ENCODE measurements around the gene C8G. TPM values are rescaled to one million over a fixed set of nuclear protein-coding genes. Genes with fewer than 3 reads are reported as not detected.

C8G gene
- total and polyA plus RNA-seq, 9 of the 15 experiments (the other 6 are each of a cell fraction or from before 2014, with no cell fraction given), result 0.35 to 5.9 (median 2.7) TPM; not detected in 2

DNA sequence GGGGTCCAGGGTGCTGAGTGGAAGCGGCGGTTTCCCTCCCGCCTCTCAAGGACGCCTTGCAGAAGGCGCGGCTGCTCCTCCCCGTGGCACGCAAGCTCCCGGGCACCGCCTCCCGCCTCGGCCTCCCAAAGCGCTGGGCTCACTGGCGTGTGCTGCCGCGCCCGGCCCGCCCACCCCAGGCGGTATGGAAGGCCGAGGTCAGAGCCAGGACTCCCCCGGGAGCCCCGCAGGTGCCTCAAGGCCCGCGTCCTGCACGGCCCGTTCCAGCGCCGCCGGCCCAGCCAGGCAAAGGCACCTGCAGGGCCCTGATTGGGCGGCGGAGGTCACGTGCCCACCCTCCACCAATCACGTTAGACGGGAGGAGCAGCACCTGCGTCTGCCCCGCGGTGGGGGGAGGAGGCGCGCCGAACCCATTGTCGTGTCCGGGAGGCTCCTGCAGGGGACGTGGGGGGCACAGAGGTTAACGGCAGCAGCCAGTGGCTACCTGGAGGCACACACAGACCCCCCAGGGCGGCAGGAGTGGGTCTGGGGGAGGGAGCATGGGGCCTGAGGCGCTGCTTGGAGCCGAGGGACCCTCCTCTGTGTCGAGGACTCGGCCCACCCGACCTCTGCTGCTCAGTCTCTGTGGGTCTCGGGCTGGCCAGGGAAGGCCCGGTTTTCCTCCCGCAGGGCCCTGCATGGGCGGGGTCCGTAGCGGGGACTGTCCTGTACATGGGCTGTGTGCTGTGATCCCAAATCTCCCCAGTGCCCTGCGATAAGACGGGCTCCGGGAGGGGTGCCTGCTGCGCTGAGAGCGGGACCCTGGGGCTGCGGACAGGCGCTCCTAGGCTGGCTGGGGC, 5.0 kb downstream of the C8G start (continued):
- TF ChIP-seq ZSCAN32 (CRISPR knock-in tag; IDR thresholded peaks at IDR 0.05), result no peak
- TF ChIP-seq SMAD3 (CRISPR knock-in tag; conservative IDR thresholded peaks at IDR 0.05), result no peak
- TF ChIP-seq SRSF3 (IDR thresholded peaks at IDR 0.05; ENCODE audit: insufficient read depth, low read length), result no peak
- peak; percentile 62; the same call in 1 of the 2 replicates for TF ChIP-seq SMAD4 (CRISPR knock-in tag; conservative IDR thresholded peaks at IDR 0.05)
- TF ChIP-seq HDGF (IDR thresholded peaks at IDR 0.05), result no peak
- no peak for TF ChIP-seq SREBF2 (CRISPR knock-in tag; IDR thresholded peaks at IDR 0.05)
- TF ChIP-seq LARP7 (IDR thresholded peaks at IDR 0.05), result no peak
- TF ChIP-seq POLR2AphosphoS5 (IDR thresholded peaks at IDR 0.05; ENCODE audit: control insufficient read depth, insufficient read depth, low read depth, low read length), result no peak
- no peak for TF ChIP-seq HNRNPK (IDR thresholded peaks at IDR 0.05; ENCODE audit: low read depth, low read length, poor library complexity, severe bottlenecking)
- TF ChIP-seq MYC (IDR thresholded peaks at IDR 0.05; ENCODE audit: low read depth, low read length), result no peak; the same call in 1 of the 2 replicates
- TF ChIP-seq MYC (CRISPR knock-in tag; IDR thresholded peaks at IDR 0.05; ENCODE audit: borderline replicate concordance, low read depth), result no peak
- no peak for TF ChIP-seq ARID2 (IDR thresholded peaks at IDR 0.05)
- TF ChIP-seq, protein P1, sequence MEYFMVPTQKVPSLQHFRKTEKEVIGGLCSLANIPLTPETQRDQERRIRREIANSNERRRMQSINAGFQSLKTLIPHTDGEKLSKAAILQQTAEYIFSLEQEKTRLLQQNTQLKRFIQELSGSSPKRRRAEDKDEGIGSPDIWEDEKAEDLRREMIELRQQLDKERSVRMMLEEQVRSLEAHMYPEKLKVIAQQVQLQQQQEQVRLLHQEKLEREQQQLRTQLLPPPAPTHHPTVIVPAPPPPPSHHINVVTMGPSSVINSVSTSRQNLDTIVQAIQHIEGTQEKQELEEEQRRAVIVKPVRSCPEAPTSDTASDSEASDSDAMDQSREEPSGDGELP (CRISPR knock-in tag; IDR thresholded peaks at IDR 0.05; ENCODE audit: borderline replicate concordance), result peak; percentile 46; the same call in 1 of the 2 replicates
- TF ChIP-seq, protein P2, sequence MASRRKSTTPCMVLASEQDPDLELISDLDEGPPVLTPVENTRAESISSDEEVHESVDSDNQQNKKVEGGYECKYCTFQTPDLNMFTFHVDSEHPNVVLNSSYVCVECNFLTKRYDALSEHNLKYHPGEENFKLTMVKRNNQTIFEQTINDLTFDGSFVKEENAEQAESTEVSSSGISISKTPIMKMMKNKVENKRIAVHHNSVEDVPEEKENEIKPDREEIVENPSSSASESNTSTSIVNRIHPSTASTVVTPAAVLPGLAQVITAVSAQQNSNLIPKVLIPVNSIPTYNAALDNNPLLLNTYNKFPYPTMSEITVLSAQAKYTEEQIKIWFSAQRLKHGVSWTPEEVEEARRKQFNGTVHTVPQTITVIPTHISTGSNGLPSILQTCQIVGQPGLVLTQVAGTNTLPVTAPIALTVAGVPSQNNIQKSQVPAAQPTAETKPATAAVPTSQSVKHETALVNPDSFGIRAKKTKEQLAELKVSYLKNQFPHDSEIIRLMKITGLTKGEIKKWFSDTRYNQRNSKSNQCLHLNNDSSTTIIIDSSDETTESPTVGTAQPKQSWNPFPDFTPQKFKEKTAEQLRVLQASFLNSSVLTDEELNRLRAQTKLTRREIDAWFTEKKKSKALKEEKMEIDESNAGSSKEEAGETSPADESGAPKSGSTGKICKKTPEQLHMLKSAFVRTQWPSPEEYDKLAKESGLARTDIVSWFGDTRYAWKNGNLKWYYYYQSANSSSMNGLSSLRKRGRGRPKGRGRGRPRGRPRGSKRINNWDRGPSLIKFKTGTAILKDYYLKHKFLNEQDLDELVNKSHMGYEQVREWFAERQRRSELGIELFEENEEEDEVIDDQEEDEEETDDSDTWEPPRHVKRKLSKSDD (conservative IDR thresholded peaks at IDR 0.05; ENCODE audit: low read length), result no peak
- TF ChIP-seq, protein P3, sequence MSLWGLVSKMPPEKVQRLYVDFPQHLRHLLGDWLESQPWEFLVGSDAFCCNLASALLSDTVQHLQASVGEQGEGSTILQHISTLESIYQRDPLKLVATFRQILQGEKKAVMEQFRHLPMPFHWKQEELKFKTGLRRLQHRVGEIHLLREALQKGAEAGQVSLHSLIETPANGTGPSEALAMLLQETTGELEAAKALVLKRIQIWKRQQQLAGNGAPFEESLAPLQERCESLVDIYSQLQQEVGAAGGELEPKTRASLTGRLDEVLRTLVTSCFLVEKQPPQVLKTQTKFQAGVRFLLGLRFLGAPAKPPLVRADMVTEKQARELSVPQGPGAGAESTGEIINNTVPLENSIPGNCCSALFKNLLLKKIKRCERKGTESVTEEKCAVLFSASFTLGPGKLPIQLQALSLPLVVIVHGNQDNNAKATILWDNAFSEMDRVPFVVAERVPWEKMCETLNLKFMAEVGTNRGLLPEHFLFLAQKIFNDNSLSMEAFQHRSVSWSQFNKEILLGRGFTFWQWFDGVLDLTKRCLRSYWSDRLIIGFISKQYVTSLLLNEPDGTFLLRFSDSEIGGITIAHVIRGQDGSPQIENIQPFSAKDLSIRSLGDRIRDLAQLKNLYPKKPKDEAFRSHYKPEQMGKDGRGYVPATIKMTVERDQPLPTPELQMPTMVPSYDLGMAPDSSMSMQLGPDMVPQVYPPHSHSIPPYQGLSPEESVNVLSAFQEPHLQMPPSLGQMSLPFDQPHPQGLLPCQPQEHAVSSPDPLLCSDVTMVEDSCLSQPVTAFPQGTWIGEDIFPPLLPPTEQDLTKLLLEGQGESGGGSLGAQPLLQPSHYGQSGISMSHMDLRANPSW (CRISPR knock-in tag; IDR thresholded peaks at IDR 0.05), result no peak
- TF ChIP-seq, protein P4, sequence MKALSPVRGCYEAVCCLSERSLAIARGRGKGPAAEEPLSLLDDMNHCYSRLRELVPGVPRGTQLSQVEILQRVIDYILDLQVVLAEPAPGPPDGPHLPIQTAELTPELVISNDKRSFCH (CRISPR knock-in tag; IDR thresholded peaks at IDR 0.05), result no peak
- TF ChIP-seq, protein P4 (tag; IDR thresholded peaks at IDR 0.05), result no peak
- no peak for TF ChIP-seq STAG1 (CRISPR knock-in tag; IDR thresholded peaks at IDR 0.05; ENCODE audit: borderline replicate concordance)
- no peak for TF ChIP-seq HIVEP1 (CRISPR knock-in tag; IDR thresholded peaks at IDR 0.05)
